Spleen (tissue), 7 donors: ENCODE data around the gene HMGB1.

Experiments used
- CTCF ChIP-seq, 11 experiments: fragments of 200-600 bp in 7 of 11; fragments of 450-650 bp in 4 of 11; sonication (generic) in 4 of 11; IDR thresholded peaks in 8 of 11; conservative IDR thresholded peaks in 3 of 11; 1 replicate in 7 of 11; 2 replicates in 4 of 11; pipeline versions ENCODE4 v1.4.0 to v1.8.0; 2016 to 2021; ENCODE audit warnings: antibody characterized with exemption in 11 of 11, inconsistent platforms in 4 of 11, mild to moderate bottlenecking in 1 of 11
- POLR2AphosphoS5 ChIP-seq, 3 donors: sonication (generic); formaldehyde crosslinking; IDR thresholded peaks; one replicate each; pipeline ENCODE4 v1.5.1; 2017; ENCODE audit warnings: antibody characterized with exemption in 3 of 3
- donor health status: DM: no; HTN: no; CAD: no; lungs with moderate emphysema.
- donor health status: DM: no; HTN: no; CAD: no.
- donor health status: DM: no; HTN: no; CAD: no.

GRCh38 chr13:30487075-30487470 is 21.3 kb upstream of the HMGB1 start:
- TF ChIP-seq CTCF (IDR thresholded peaks at IDR 0.05 in 8 of 11, conservative IDR thresholded peaks at IDR 0.05 in 3 of 11) (no peak), POLR2AphosphoS5 (IDR thresholded peaks at IDR 0.05) (no peak)
